MV-4-11 (cell line): ENCODE results near the gene HOOK2.
A peak's percentile ranks its signal among the peaks of the same experiment; 100 is the strongest.

Experiments
- DNase-seq: peaks from one replicate; lab custom pipeline; 2025; lab: John Stamatoyannopoulos, UW

Gene HOOK2

DNA sequence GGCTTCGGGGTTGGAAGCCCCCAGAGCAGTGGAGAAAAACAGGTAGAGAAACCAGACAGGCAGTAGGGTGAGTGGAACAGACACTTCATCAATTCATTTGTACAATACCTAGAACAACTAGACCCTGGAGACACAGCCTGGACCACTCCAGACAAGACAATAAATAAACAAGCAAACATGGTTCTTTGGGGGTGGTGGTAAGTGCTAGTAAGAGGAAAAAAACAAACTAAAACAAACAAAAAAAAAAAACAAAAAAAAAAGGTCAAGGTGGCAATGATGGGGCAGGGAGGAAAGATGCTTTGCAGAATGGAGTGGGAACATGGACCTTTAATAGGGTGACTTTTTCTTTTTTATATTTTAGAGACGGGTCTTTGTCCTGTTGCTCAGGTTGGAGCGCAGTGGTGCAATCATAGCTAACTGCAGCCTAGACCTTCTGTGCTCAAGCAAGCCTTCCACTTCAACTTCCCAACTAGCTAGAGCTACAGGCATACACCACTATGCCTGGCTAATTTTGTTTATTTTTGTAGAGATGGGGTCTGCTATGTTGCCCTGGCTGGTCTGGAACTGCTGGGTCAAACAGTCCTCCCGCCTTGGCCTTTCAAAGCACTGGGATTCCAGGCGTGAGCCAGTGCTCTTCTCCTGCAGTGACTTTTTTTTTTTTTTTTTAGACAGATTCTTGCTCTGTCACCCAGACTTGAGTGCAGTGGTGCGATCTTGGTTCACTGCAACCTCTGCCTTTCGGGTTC is 19.0 kb upstream of the HOOK2 start:
- DNase-seq = no peak

- DNase-seq = peak; percentile 93
Measured at GRCh38 chr19:12793290-12794195, 18.2 kb upstream of the HOOK2 start.

DNA sequence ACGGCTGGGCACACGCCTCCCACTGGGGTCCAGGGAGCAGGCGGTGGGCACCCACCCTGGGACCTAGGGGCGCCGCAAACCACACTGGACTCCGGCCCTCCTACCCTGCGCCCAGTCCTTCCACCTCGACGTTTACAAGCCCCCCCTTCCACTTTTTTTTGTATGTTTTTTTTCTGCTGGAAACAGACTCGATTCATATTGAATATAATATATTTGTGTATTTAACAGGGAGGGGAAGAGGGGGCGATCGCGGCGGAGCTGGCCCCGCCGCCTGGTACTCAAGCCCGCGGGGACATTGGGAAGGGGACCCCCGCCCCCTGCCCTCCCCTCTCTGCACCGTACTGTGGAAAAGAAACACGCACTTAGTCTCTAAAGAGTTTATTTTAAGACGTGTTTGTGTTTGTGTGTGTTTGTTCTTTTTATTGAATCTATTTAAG is 17.5 kb upstream of the HOOK2 start:
- DNase-seq = no peak

DNA sequence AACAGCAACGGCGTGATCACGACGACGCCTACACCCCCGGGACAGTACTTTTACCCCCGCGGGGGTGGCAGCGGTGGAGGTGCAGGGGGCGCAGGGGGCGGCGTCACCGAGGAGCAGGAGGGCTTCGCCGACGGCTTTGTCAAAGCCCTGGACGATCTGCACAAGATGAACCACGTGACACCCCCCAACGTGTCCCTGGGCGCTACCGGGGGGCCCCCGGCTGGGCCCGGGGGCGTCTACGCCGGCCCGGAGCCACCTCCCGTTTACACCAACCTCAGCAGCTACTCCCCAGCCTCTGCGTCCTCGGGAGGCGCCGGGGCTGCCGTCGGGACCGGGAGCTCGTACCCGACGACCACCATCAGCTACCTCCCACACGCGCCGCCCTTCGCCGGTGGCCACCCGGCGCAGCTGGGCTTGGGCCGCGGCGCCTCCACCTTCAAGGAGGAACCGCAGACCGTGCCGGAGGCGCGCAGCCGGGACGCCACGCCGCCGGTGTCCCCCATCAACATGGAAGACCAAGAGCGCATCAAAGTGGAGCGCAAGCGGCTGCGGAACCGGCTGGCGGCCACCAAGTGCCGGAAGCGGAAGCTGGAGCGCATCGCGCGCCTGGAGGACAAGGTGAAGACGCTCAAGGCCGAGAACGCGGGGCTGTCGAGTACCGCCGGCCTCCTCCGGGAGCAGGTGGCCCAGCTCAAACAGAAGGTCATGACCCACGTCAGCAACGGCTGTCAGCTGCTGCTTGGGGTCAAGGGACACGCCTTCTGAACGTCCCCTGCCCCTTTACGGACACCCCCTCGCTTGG is 16.9 kb upstream of the HOOK2 start:
- DNase-seq = peak; percentile 78

DNA sequence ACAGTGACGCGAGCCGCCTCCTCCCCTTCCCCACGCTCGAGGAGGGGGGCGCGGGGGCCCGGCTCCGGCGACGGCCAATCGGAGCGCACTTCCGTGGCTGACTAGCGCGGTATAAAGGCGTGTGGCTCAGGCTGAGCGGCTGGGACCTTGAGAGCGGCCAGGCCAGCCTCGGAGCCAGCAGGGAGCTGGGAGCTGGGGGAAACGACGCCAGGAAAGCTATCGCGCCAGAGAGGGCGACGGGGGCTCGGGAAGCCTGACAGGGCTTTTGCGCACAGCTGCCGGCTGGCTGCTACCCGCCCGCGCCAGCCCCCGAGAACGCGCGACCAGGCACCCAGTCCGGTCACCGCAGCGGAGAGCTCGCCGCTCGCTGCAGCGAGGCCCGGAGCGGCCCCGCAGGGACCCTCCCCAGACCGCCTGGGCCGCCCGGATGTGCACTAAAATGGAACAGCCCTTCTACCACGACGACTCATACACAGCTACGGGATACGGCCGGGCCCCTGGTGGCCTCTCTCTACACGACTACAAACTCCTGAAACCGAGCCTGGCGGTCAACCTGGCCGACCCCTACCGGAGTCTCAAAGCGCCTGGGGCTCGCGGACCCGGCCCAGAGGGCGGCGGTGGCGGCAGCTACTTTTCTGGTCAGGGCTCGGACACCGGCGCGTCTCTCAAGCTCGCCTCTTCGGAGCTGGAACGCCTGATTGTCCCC is 16.1 kb upstream of the HOOK2 start, which contains the start of gene JUNB:
Gene JUNB, plus strand, starts transcription at position 142 of the 706 bp plus-strand sequence. Its CDS starts 286 bp downstream, at position 428.
- peak; percentile 96 for DNase-seq

DNA sequence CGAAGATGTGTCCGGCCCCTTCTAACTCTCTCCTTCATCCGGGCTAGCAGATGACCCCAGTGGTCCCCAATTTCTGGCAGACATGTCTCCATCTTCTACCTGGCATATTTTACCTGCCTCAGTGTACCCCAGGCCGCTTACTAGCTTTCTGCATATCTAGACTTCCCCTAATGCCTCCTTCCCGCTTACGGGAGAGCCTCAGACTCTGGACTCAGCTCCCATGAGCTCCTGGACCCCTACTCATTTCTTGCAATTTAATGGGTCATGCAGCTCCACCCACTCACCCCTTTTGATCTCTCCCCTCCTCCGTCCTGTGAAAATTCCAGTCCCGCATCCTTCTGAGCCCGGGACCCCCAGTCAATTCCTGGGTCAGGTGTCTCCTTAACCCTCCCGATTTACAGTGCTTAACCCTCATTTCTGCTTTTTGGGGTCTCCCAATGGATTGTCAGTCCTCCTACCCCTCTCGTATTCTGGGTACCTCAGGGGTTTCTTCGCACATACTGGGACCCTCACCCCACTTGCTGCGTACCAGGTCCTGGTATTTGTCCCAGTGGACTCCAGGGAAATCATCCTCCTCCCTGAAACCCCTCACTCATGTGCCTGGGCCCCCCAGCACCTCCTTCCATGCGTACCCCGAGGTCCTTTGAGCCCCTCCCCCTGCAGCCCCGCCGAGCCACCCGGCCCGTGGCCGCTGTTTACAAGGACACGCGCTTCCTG is 15.4 kb upstream of the HOOK2 start:
- no peak for DNase-seq

DNA sequence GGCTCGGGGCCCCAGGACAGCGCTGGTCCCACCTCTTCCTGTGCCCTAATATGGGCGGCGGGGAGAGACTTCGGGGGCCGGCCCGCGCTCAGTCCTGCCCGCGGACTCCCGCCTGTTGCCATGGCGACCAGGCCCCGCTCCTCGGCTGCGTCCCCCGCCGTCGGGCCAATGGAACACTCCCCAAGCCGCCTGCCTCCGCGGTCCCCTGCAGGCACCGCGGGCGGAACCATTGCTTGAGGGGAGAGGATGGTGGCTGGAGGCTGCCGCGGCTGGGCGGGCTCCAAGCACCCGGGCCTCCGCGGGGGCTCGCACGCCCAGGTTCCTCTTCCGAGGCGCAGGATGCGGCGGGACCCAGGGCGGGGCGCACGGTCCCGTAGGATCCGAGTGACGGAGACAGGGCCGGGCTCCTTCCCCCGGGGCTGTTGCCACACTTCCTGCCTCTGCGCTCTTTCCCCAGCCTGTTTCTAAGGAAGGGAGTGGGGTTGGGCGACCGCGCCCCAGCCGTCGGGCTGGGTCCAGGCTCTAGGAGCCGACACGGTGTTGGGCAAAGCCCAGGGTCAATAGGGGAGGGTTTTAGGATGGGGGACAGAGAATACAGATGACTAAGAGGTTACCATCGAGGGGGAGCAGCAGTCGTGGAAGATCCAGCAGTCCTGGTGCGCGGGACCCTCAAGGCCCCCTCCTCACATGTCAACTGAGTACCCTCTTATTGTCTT is 14.7 kb upstream of the HOOK2 start:
- DNase-seq = peak; percentile 98

DNA sequence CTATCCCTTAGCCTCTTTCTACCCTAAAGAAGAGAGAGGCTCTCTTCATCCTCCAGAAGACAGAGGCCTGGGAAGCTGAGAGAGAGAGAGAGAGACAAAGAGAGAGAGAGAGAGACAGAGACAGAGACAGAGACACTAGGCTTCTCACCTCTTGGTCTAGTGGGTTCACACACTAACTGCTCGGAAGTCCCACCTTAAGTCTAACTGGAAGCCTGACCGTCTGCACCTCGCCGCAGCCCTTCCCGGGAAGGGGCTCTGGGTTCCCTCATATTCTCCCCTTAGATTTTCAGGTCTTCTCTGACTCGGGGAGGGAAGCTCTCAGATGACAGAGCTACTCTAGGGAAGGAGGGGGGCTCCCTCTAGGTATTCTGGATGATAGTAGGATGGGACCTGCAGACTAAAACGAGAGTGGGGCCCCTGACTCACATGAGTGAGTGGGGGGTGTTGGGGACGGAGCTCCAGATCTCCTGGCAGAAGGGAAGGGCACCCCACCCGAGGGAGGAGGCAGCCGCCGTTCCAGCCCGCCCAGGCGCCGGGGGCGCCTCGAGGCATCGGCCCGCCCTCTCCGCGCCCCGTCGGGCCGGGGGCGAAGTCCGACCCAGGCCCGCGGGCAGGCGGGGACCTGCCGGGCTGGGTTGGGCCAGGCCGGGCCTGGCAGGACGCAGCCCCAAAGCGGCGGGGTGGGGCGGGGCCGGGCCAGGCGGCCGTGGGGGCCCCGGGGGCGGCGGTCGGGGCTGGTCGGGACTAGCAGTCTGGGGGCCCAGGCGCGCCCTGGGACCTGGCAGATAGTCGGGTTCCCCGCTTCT is 13.9 kb upstream of the HOOK2 start:
- DNase-seq = peak; percentile 46

DNA sequence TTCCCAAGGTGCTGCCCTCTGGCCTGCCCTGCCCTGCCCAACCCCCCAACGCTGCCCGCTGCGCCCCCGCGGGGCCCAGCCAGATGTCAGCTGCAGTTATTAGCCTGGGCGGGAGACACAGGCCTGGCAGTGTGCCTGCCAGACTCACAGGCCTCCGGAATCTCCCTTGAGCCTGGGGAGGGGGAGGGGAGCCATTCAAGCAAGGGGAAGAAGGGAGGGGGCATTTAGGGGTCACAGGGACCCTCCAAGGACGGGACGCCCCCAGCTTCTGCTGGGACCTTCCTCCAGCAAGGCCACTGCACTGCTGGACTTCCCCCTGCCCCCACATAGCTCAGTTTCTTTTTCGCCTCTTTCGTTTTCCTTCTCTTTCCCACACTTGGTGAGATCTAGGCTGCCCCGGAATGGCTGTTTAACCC is 13.3 kb upstream of the HOOK2 start:
- peak; percentile 55 for DNase-seq

GRCh38 chr19:12788042-12788681 is 12.8 kb upstream of the HOOK2 start:
- DNase-seq = peak; percentile 22

GRCh38 chr19:12787458-12787857 is 12.1 kb upstream of the HOOK2 start:
- no peak for DNase-seq

GRCh38 chr19:12786952-12787351 is 11.6 kb upstream of the HOOK2 start:
- no peak for DNase-seq

- DNase-seq = peak; percentile 91
Measured at GRCh38 chr19:12786141-12786870, 11.0 kb upstream of the HOOK2 start.

- peak; percentile 84 for DNase-seq
Measured at GRCh38 chr19:12785431-12786031, 10.2 kb upstream of the HOOK2 start.

DNA sequence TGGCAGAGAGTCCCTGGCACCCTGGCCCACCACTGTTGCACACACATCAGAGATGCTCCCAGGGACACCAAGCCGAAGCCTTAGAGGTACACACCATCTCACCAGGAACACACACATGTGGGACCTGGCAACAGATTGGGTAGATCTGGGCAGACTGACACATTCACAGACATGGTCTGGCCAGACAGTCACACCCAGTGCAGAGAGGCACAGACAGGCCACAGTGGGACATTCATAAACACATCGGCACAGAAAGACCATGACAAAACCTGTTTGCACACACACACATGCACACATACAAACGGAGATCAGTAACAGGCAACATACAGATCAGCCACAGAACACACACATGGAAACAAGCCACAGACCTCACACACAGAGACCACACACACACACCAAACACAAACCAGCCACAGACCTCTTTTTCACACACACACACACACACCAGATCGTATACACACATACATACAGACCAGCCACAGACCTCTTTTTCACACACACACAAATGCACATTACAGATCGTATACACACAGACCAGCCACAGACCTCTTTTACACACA is 9.6 kb upstream of the HOOK2 start:
- DNase-seq = peak; percentile 80

DNA sequence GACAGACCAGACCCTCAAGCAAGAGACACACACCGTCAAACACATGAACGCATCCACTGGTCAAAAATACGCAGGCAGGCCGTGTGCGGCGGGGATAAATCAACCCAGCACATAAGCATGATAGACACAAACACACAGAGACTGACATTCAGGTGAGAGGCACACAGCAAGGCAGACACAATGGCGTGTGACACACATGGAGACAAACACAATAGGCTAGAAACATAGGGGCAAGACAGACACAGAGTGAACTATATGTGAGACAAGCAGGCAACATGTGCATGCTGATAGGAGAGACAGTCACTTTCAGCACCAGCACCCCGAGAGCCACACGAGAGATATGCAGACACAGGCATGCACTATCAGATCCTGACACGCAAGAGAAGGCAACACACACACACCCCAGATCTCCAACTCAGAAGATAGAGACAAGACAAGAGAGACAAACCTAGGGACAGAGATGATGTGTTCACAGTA is 9.1 kb upstream of the HOOK2 start:
- DNase-seq = no peak

DNA sequence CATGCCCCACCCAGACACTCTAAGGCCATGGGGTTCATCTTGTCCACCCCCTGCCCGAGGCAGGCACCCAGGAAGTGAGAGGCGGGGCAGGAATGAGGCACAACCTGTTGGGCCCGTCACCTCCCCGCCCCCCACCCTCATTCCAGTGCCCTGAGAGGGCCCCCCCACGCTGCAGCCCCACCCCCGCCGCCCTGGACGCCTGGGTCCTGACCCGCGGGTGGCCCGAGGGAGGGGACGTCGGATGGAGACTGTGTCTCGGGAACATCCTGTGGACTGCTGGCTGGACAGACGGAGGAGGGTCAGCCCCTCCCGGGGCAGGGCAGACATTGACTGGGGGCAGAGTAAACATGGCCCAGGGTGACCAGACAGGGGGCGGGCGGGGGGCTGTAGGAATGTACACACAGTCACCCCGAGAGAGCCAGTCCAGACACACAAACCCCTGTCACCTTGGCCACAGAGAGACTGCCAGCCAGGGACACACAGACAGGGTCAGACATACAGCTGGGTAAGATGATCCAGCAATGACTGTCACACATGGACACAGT is 8.6 kb upstream of the HOOK2 start:
- no peak for DNase-seq
